Fibroblast of peridontal ligament (primary cell): Measurements from ENCODE around the gene AKT1S1.

Source experiments
- DNase-seq: peaks from one replicate; pipeline ENCODE4 v3.0.0-alpha.2; 2010; ENCODE audit errors: extremely low read depth

Gene AKT1S1

GRCh38 chr19:49883094-49883493 lies 5.9 kb upstream of the AKT1S1 start:
- DNase-seq = no peak

- no peak for DNase-seq
Observed at GRCh38 chr19:49882643-49883042, 5.5 kb upstream of the AKT1S1 start.

- no peak for DNase-seq
Observed at GRCh38 chr19:49881672-49882394, 4.7 kb upstream of the AKT1S1 start.

GRCh38 chr19:49881186-49881585 lies 4.0 kb upstream of the AKT1S1 start:
- DNase-seq = no peak

GRCh38 chr19:49880162-49880869 lies 3.2 kb upstream of the AKT1S1 start:
- no peak for DNase-seq

GRCh38 chr19:49879243-49879963 lies 2.2 kb upstream of the AKT1S1 start:
- DNase-seq = no peak

GRCh38 chr19:49878744-49879070 lies 1.6 kb upstream of the AKT1S1 start:
- DNase-seq = no peak

GRCh38 chr19:49877879-49878743 lies 956 bp upstream of the AKT1S1 start:
- DNase-seq = peak; percentile 95

GRCh38 chr19:49876422-49877019 lies 634 bp downstream of the AKT1S1 start:
- DNase-seq = peak; percentile 99

- peak; percentile 42 for DNase-seq
Observed at GRCh38 chr19:49875857-49876421, 1.2 kb downstream of the AKT1S1 start.

- no peak for DNase-seq
Observed at GRCh38 chr19:49875177-49875576, 2.0 kb downstream of the AKT1S1 start.

- no peak for DNase-seq
Observed at GRCh38 chr19:49874503-49875157, 2.5 kb downstream of the AKT1S1 start.

- no peak for DNase-seq
Observed at GRCh38 chr19:49873834-49874233, 3.3 kb downstream of the AKT1S1 start.

- no peak for DNase-seq
Observed at GRCh38 chr19:49873129-49873521, 4.0 kb downstream of the AKT1S1 start.

- DNase-seq = no peak
Observed at GRCh38 chr19:49872245-49873128, 4.7 kb downstream of the AKT1S1 start.

- no peak for DNase-seq
Observed at GRCh38 chr19:49871349-49871985, 5.7 kb downstream of the AKT1S1 start.

- DNase-seq = no peak
Observed at GRCh38 chr19:49870309-49870901, 6.8 kb downstream of the AKT1S1 start.

- DNase-seq = peak; percentile 100
Observed at GRCh38 chr19:49869484-49870308, 7.5 kb downstream of the AKT1S1 start.
